DOHH2 (cell line): Measurements from ENCODE around the gene CD19.

Experiments used
- H3F3A ChIP-seq: fragments of 200-600 bp; sonication (generic), shearing (Covaris generic); 2 replicates; pipeline ENCODE4 v1.6.0; 2016; ENCODE audit warnings: antibody characterized with exemption, mild to moderate bottlenecking; ENCODE audit not compliant: control insufficient read depth, insufficient read depth
- H3K27ac ChIP-seq: fragments of 200-600 bp; sonication (generic); 2 replicates; pipeline ENCODE4 v1.5.1; 2014; ENCODE audit warnings: low read depth, mild to moderate bottlenecking, low read length, moderate library complexity
- H3K27me3 ChIP-seq: fragments of 200-600 bp; sonication (generic); 2 replicates; pipeline ENCODE4 v1.6.1; 2014; ENCODE audit warnings: mild to moderate bottlenecking, low read length, mixed read lengths; ENCODE audit not compliant: control insufficient read depth
- H3K36me3 ChIP-seq: fragments of 200-600 bp; sonication (generic); 2 replicates; pipeline ENCODE4 v1.6.1; 2014; ENCODE audit warnings: mild to moderate bottlenecking, low read length, moderate library complexity, mixed read lengths; ENCODE audit not compliant: control insufficient read depth
- H3K4me1 ChIP-seq: fragments of 200-600 bp; sonication (generic); 2 replicates; pipeline ENCODE4 v1.6.1; 2014; ENCODE audit warnings: mild to moderate bottlenecking, low read length, mixed read lengths; ENCODE audit not compliant: control insufficient read depth
- H3K4me2 ChIP-seq: fragments of 200-600 bp; sonication (generic); 2 replicates; pipeline ENCODE4 v1.6.0; 2014; ENCODE audit warnings: mild to moderate bottlenecking, low read length, moderate library complexity
- H3K4me3 ChIP-seq: fragments of 200-600 bp; sonication (generic); 2 replicates; pipeline ENCODE4 v1.5.1; 2014; ENCODE audit warnings: mild to moderate bottlenecking, low read length, mixed read lengths
- H3K79me2 ChIP-seq: fragments of 200-600 bp; sonication (generic); 2 replicates; pipeline ENCODE4 v1.6.1; 2014; ENCODE audit warnings: mild to moderate bottlenecking, low read length, mixed read lengths; ENCODE audit not compliant: control insufficient read depth
- H3K9me2 ChIP-seq: fragments of 200-600 bp; sonication (generic); replicated peaks from 2 replicates; pipeline ENCODE4 v1.6.1; 2014; ENCODE audit warnings: mild to moderate bottlenecking, low read length, mixed read lengths; ENCODE audit not compliant: control insufficient read depth
- H3K9me3 ChIP-seq: fragments of 200-600 bp; sonication (generic); 2 replicates; pipeline ENCODE4 v1.6.1; 2014; ENCODE audit warnings: antibody characterized with exemption, low read length, mixed read lengths; ENCODE audit not compliant: control insufficient read depth, insufficient read depth
- H4K20me1 ChIP-seq: fragments of 200-600 bp; sonication (generic); 2 replicates; pipeline ENCODE4 v1.6.0; 2014; ENCODE audit warnings: low read depth, mild to moderate bottlenecking, antibody characterized with exemption, low read length, moderate library complexity; ENCODE audit not compliant: control insufficient read depth, insufficient read depth
- CTCF ChIP-seq: fragments of 200-600 bp; sonication (generic); IDR thresholded peaks from one replicate; pipeline ENCODE4 v1.5.1; 2014; ENCODE audit warnings: antibody characterized with exemption, mild to moderate bottlenecking, low read depth, low read length; ENCODE audit not compliant: poor library complexity, severe bottlenecking
- EZH2phosphoT487 ChIP-seq: fragments of 200-600 bp; sonication (generic); IDR thresholded peaks from 2 replicates; pipeline ENCODE4 v1.6.1; 2017; ENCODE audit warnings: borderline replicate concordance, mild to moderate bottlenecking, antibody characterized with exemption, low read length, moderate library complexity, mixed read lengths

CD19 gene

GRCh38 chr16:28913946-28914724, 17.6 kb upstream of the CD19 start:
- no peaks in the 10 kb centered on the region for H3K9me3 ChIP-seq
- peaks cover 79% of the 10 kb centered on the region for H3K36me3 ChIP-seq
- H3K4me2 ChIP-seq, result no peak overlapping the region
- H3K9me2 ChIP-seq, result no peaks in the 10 kb centered on the region
- peaks cover 39% of the 10 kb centered on the region for H3K4me1 ChIP-seq
- H4K20me1 ChIP-seq, result no peaks in the 10 kb centered on the region
- H3K79me2 ChIP-seq, result peaks cover 3% of the 10 kb centered on the region; the same call in 1 of the 2 replicates
- no peak overlapping the region for H3K27ac ChIP-seq
- H3K4me3 ChIP-seq, result no peak overlapping the region
- no peaks in the 10 kb centered on the region for H3K27me3 ChIP-seq
- TF ChIP-seq EZH2phosphoT487 (no peak), CTCF (no peak)
- peaks cover 3% of the 10 kb centered on the region for H3F3A ChIP-seq

- TF ChIP-seq EZH2phosphoT487 (no peak), CTCF (no peak)
- Histone ChIP-seq H3K4me2 (no peak overlapping the region), H3K4me3 (no peak overlapping the region), H3K79me2 (peaks cover 9% of the 10 kb centered on the region; the same call in 1 of the 2 replicates), H3F3A (peaks cover 3% of the 10 kb centered on the region), H3K9me2 (no peaks in the 10 kb centered on the region), H3K27me3 (no peaks in the 10 kb centered on the region), H3K36me3 (peaks cover 83% of the 10 kb centered on the region), H3K4me1 (peaks cover 29% of the 10 kb centered on the region), H3K9me3 (no peaks in the 10 kb centered on the region), H4K20me1 (no peaks in the 10 kb centered on the region), H3K27ac (no peak overlapping the region)
Measured at GRCh38 chr16:28915181-28915580, 16.6 kb upstream of the CD19 start.

GRCh38 chr16:28917095-28917494, 14.7 kb upstream of the CD19 start:
- Histone ChIP-seq H3F3A (no peaks in the 10 kb centered on the region), H3K4me1 (peaks cover 14% of the 10 kb centered on the region), H3K27ac (no peak overlapping the region), H3K27me3 (no peaks in the 10 kb centered on the region), H3K9me2 (no peaks in the 10 kb centered on the region), H4K20me1 (no peaks in the 10 kb centered on the region), H3K4me3 (no peak overlapping the region), H3K79me2 (peaks cover 23% of the 10 kb centered on the region), H3K36me3 (peaks cover 81% of the 10 kb centered on the region), H3K9me3 (no peaks in the 10 kb centered on the region), H3K4me2 (no peak overlapping the region)
- TF ChIP-seq EZH2phosphoT487, result no peak
- no peak for TF ChIP-seq CTCF
